ENCODE results near the gene AVPR1B. TPM values are rescaled to one million over a fixed set of nuclear protein-coding genes. Genes with fewer than 3 reads are reported as not detected.

The AVPR1B gene
- polyA plus RNA-seq, 1 experiment = not detected

- CTCF ChIA-PET = interaction anchor here (0.7 to 13.4 kb wide), 3 partner anchors 13 to 120 kb away, joined by 3 to 329 read pairs (median 3); no protein-coding TSS in a partner anchor
- no peak for DNase-seq (ENCODE audit: low read depth)
Observed at GRCh38 chr1:206102292-206102936, 14.8 kb downstream of the AVPR1B start.

GRCh38 chr1:206101351-206102045 lies 15.7 kb downstream of the AVPR1B start:
- POLR2A ChIA-PET = interaction anchor here (0.6 kb wide), 1 partner anchor 115 kb away, joined by 3 read pairs; no protein-coding TSS in a partner anchor
- CTCF ChIA-PET = interaction anchor here (0.6 to 13.4 kb wide), 3 partner anchors 119 to 310 kb away, joined by 3 to 329 read pairs (median 3); no protein-coding TSS in a partner anchor

More at GRCh38 chr1:206102292-206102936, 14.8 kb downstream of the AVPR1B start:
- Histone ChIP-seq H3K4me3 (ENCODE audit: low read depth, low read length) (no peak overlapping the region), H3K36me3 (ENCODE audit: control insufficient read depth, insufficient read depth, low read length) (no peaks in the 10 kb centered on the region), H3K27me3 (ENCODE audit: control insufficient read depth, insufficient read depth, low read length) (peaks cover 18% of the 10 kb centered on the region)
- POLR2A ChIA-PET = interaction anchor here (0.6 kb wide), 1 partner anchor 116 kb away, joined by 3 read pairs; no protein-coding TSS in a partner anchor
- TF ChIP-seq CTCF (IDR thresholded peaks at IDR 0.05; ENCODE audit: insufficient read depth, low read depth, low read length) = no peak

GRCh38 chr1:206100226-206100815 lies 16.9 kb downstream of the AVPR1B start:
- DNase-seq (ENCODE audit: low read depth) = no peak
- Histone ChIP-seq H3K36me3 (ENCODE audit: control insufficient read depth, insufficient read depth, low read length) (no peaks in the 10 kb centered on the region), H3K4me3 (ENCODE audit: low read depth, low read length) (no peak overlapping the region), H3K27me3 (ENCODE audit: control insufficient read depth, insufficient read depth, low read length) (peaks cover 21% of the 10 kb centered on the region)
- TF ChIP-seq CTCF (IDR thresholded peaks at IDR 0.05; ENCODE audit: insufficient read depth, low read depth, low read length) = no peak
- POLR2A ChIA-PET = no interaction called here
- CTCF ChIA-PET = interaction anchor here (0.9 to 13.4 kb wide), 2 partner anchors 118 to 308 kb away, joined by 3 to 329 read pairs; no protein-coding TSS in a partner anchor

More at GRCh38 chr1:206101351-206102045, 15.7 kb downstream of the AVPR1B start:
- Histone ChIP-seq H3K4me3 (ENCODE audit: low read depth, low read length) (no peak overlapping the region), H3K27me3 (ENCODE audit: control insufficient read depth, insufficient read depth, low read length) (peaks cover 21% of the 10 kb centered on the region), H3K36me3 (ENCODE audit: control insufficient read depth, insufficient read depth, low read length) (no peaks in the 10 kb centered on the region)
- no peak for DNase-seq (ENCODE audit: low read depth)
- TF ChIP-seq CTCF (IDR thresholded peaks at IDR 0.05; ENCODE audit: insufficient read depth, low read depth, low read length) = no peak

GRCh38 chr1:206098242-206098919 lies 18.8 kb downstream of the AVPR1B start:
- Histone ChIP-seq H3K4me3 (ENCODE audit: low read depth, low read length) (no peak overlapping the region), H3K36me3 (ENCODE audit: control insufficient read depth, insufficient read depth, low read length) (no peaks in the 10 kb centered on the region), H3K27me3 (ENCODE audit: control insufficient read depth, insufficient read depth, low read length) (peaks cover 24% of the 10 kb centered on the region)
- TF ChIP-seq CTCF (IDR thresholded peaks at IDR 0.05; ENCODE audit: insufficient read depth, low read depth, low read length) = no peak
- ChIA-PET CTCF (interaction anchor here (0.9 to 2.3 kb wide), 5 partner anchors 9 to 121 kb away, joined by 3 to 11 read pairs (median 4); no protein-coding TSS in a partner anchor), POLR2A (no interaction called here)
- no peak for DNase-seq (ENCODE audit: low read depth)

All from BJ (cell line).